ENCODE data around the gene IZUMO3. TPM values are rescaled to one million over a fixed set of nuclear protein-coding genes. Genes with fewer than 3 reads are reported as not detected.

IZUMO3 gene
- not detected in 2 replicates for total RNA-seq

- TF ChIP-seq, protein P1, sequence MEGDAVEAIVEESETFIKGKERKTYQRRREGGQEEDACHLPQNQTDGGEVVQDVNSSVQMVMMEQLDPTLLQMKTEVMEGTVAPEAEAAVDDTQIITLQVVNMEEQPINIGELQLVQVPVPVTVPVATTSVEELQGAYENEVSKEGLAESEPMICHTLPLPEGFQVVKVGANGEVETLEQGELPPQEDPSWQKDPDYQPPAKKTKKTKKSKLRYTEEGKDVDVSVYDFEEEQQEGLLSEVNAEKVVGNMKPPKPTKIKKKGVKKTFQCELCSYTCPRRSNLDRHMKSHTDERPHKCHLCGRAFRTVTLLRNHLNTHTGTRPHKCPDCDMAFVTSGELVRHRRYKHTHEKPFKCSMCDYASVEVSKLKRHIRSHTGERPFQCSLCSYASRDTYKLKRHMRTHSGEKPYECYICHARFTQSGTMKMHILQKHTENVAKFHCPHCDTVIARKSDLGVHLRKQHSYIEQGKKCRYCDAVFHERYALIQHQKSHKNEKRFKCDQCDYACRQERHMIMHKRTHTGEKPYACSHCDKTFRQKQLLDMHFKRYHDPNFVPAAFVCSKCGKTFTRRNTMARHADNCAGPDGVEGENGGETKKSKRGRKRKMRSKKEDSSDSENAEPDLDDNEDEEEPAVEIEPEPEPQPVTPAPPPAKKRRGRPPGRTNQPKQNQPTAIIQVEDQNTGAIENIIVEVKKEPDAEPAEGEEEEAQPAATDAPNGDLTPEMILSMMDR (IDR thresholded peaks at IDR 0.05; ENCODE audit: extremely low read depth, low read depth, low read length) = no peak
- no peaks in the 10 kb centered on the region for H4K20me1 ChIP-seq (ENCODE audit: insufficient read depth, low read length)
- peaks cover 8% of the 10 kb centered on the region for H3K9me3 ChIP-seq (ENCODE audit: low read depth, low read length)
- no peaks in the 10 kb centered on the region for H3K36me3 ChIP-seq (ENCODE audit: insufficient read depth, low read length)
- DNase-seq (ENCODE audit: insufficient read length, low spot score, missing footprints) = no peak
- H3K79me2 ChIP-seq (ENCODE audit: insufficient read depth, low read length) = no peaks in the 10 kb centered on the region
- H3K4me3 ChIP-seq (ENCODE audit: insufficient read depth, low read length) = no peak within 1 kb of the TSS
- H3K4me1 ChIP-seq (ENCODE audit: insufficient read depth, low read length) = no peaks in the 10 kb centered on the region
- no peak within 1 kb of the TSS for H3K4me2 ChIP-seq (ENCODE audit: insufficient read depth, low read length)
- no peaks in the 10 kb centered on the region for H3K27me3 ChIP-seq (ENCODE audit: insufficient read depth, low read length)
- H3K27ac ChIP-seq (ENCODE audit: low read depth, low read length) = no peak within 1 kb of the TSS
- no peak within 1 kb of the TSS for H2AFZ ChIP-seq (ENCODE audit: low read length)
Measured at GRCh38 chr9:24545847-24546522, at the start of gene IZUMO3. Gene IZUMO3, minus strand, starts transcription at chr9:24545897. Its CDS starts 248 bp downstream, at chr9:24545649.

DNA sequence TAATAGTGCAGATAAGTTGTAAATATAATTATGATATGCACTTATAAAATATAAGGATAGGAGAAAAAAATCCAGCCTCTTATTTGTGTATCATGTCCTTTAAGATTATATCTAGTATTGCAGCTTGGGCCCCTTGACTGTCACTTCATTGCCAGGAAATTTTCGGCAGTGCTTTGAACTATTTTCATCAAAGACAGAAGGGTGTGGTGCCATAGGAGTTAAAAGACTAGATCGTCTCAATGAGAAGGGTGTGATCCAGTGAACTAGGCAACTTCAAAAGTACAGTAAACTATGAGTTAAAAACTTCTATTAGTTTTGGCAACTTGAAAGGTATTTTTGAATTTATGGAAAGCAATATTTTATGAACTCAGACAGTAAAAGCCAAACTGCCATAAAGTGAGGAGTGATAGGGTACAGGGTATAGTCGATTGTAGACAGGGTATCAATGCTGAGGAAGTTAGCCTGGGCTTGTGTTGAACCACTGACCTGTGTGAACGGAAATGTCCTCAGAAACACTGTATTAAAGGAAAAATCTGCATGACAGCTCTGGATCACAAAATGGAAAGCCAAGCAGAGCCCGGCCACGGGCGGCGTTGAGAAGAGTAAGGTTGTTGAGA, 48.6 kb upstream of the IZUMO3 start:
- Histone ChIP-seq H3K36me3 (ENCODE audit: insufficient read depth, low read length) (no peaks in the 10 kb centered on the region), H3K79me2 (ENCODE audit: insufficient read depth, low read length) (no peaks in the 10 kb centered on the region), H3K4me3 (ENCODE audit: insufficient read depth, low read length) (no peak overlapping the region), H4K20me1 (ENCODE audit: insufficient read depth, low read length) (no peaks in the 10 kb centered on the region), H3K27ac (ENCODE audit: low read depth, low read length) (no peak overlapping the region), H3K4me2 (ENCODE audit: insufficient read depth, low read length) (no peak overlapping the region), H3K9me3 (ENCODE audit: low read depth, low read length) (peaks cover 2% of the 10 kb centered on the region), H3K27me3 (ENCODE audit: insufficient read depth, low read length) (no peaks in the 10 kb centered on the region), H2AFZ (ENCODE audit: low read length) (no peak overlapping the region), H3K4me1 (ENCODE audit: insufficient read depth, low read length) (no peaks in the 10 kb centered on the region)
- no peak for DNase-seq (ENCODE audit: insufficient read length, low spot score, missing footprints)
- TF ChIP-seq, protein P1 (IDR thresholded peaks at IDR 0.05; ENCODE audit: extremely low read depth, low read depth, low read length) = no peak

- no peak overlapping the region for H3K4me3 ChIP-seq (ENCODE audit: insufficient read depth, low read length)
- H3K27ac ChIP-seq (ENCODE audit: low read depth, low read length) = no peak overlapping the region
- H3K79me2 ChIP-seq (ENCODE audit: insufficient read depth, low read length) = no peaks in the 10 kb centered on the region
- H3K27me3 ChIP-seq (ENCODE audit: insufficient read depth, low read length) = no peaks in the 10 kb centered on the region
- no peaks in the 10 kb centered on the region for H3K9me3 ChIP-seq (ENCODE audit: low read depth, low read length)
- no peaks in the 10 kb centered on the region for H4K20me1 ChIP-seq (ENCODE audit: insufficient read depth, low read length)
- TF ChIP-seq, protein P1 (IDR thresholded peaks at IDR 0.05; ENCODE audit: extremely low read depth, low read depth, low read length) = no peak
- H2AFZ ChIP-seq (ENCODE audit: low read length) = no peak overlapping the region
- H3K36me3 ChIP-seq (ENCODE audit: insufficient read depth, low read length) = no peaks in the 10 kb centered on the region
- H3K4me1 ChIP-seq (ENCODE audit: insufficient read depth, low read length) = no peaks in the 10 kb centered on the region
- DNase-seq (ENCODE audit: insufficient read length, low spot score, missing footprints) = no peak
- H3K4me2 ChIP-seq (ENCODE audit: insufficient read depth, low read length) = no peak overlapping the region
Measured at GRCh38 chr9:24590432-24590831, 44.7 kb upstream of the IZUMO3 start.

DNA sequence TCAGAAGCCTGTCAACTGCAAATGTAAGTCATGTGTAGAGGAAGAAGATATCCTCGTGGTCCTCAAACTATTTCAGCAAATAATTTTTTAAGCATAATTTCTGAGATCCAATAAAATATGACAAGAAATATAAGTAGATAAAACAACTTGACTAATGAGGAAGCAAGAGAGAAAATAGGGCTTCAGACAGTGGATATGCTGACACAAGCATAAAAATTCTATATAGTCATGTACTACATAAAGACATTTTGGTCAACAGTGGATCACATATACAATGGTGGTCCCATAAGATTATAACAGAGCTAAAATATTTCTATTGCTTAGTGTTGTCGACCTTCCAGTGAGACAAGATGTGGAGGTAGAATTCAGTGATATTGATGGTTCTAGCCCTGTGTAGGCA, 42.2 kb upstream of the IZUMO3 start:
- DNase-seq (ENCODE audit: insufficient read length, low spot score, missing footprints) = no peak
- Histone ChIP-seq H2AFZ (ENCODE audit: low read length) (no peak overlapping the region), H3K4me3 (ENCODE audit: insufficient read depth, low read length) (no peak overlapping the region), H3K27me3 (ENCODE audit: insufficient read depth, low read length) (no peaks in the 10 kb centered on the region), H3K9me3 (ENCODE audit: low read depth, low read length) (no peaks in the 10 kb centered on the region), H3K4me1 (ENCODE audit: insufficient read depth, low read length) (no peaks in the 10 kb centered on the region), H3K79me2 (ENCODE audit: insufficient read depth, low read length) (no peaks in the 10 kb centered on the region), H3K4me2 (ENCODE audit: insufficient read depth, low read length) (no peak overlapping the region), H3K36me3 (ENCODE audit: insufficient read depth, low read length) (no peaks in the 10 kb centered on the region), H4K20me1 (ENCODE audit: insufficient read depth, low read length) (no peaks in the 10 kb centered on the region), H3K27ac (ENCODE audit: low read depth, low read length) (no peak overlapping the region)
- TF ChIP-seq, protein P1 (IDR thresholded peaks at IDR 0.05; ENCODE audit: extremely low read depth, low read depth, low read length) = no peak
